ENCODE data around the gene CHN1. TPM values are rescaled to one million over a fixed set of nuclear protein-coding genes. Genes with fewer than 3 reads are reported as not detected.

CHN1 gene
- total RNA-seq, 2 experiments from 2014 or later, result 3.8 to 6.2 TPM

DNA sequence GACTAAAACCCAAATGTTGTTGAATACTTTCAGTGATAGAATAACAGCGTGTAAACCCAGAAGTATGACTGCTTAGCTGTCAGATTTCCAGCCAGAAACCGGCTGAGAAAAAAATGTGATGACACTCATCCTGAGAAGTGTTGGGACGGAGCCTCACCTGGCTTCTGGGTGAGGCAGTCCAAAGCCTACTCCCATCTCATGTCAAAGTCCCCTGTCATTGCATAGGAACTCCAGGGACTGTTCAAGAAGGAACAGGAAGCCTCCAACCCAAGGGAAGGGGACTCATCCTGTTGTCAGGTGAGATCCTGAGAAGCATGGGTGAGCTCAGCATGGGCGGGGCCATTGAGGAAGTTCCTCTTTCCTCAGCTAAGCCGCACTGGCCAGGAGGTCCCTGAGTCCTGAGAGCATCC is 229.6 kb downstream of the CHN1 start:
- ChIA-PET CTCF (interaction anchor here (0.6 to 5.7 kb wide), 10 partner anchors 11 to 223 kb away, joined by 3 to 58 read pairs (median 5); partner anchors contain the start of gene CHRNA1), POLR2A (no interaction called here)
- DNase-seq, result no peak
- Mint-ChIP-seq H3K4me1 (ENCODE audit: low read depth) (peaks cover 40% of the 10 kb centered on the region), H3K27ac (no peak overlapping the region), H3K4me3 (no peak overlapping the region), H3K36me3 (no peaks in the 10 kb centered on the region), H3K27me3 (no peaks in the 10 kb centered on the region), H3K9me3 (no peaks in the 10 kb centered on the region)
- intact Hi-C loops (cut with micrococcal nuclease), result loop anchor here (5.0 kb wide), 2 partner anchors 62 to 127 kb away; no protein-coding TSS in a partner anchor

DNA sequence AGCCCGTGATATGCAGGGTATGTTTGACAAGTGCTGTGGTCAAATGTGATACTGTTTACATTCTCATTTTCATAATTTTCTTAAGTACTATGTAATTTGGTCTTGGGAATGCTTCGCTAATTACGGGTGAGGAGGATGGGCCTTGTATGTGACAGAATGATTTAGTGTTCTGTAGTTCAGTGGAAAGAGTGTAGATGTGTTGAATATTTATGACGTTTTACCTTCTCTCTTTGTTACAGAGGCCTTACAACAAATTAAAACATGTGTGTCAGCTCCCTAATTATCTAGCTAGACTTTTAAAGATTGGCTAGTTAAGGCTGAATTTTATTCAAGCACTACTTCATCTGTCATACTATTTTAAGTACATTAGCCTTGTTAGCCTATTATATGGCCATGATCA is 230.3 kb downstream of the CHN1 start:
- POLR2A ChIA-PET, result no interaction called here
- CTCF ChIA-PET, result interaction anchor here (0.6 to 5.7 kb wide), 12 partner anchors 10 to 231 kb away, joined by 3 to 58 read pairs (median 4); partner anchors contain the start of genes CHN1 and CHRNA1
- no peaks in the 10 kb centered on the region for H3K27me3 Mint-ChIP-seq
- H3K9me3 Mint-ChIP-seq, result no peaks in the 10 kb centered on the region
- H3K4me1 Mint-ChIP-seq (ENCODE audit: low read depth), result peaks cover 34% of the 10 kb centered on the region
- no peak overlapping the region for H3K4me3 Mint-ChIP-seq
- H3K27ac Mint-ChIP-seq, result no peak overlapping the region
- no peak for DNase-seq
- no peaks in the 10 kb centered on the region for H3K36me3 Mint-ChIP-seq
- intact Hi-C loops (cut with micrococcal nuclease), result loop anchor here (5.0 kb wide), 3 partner anchors 62 to 127 kb away; no protein-coding TSS in a partner anchor

DNA sequence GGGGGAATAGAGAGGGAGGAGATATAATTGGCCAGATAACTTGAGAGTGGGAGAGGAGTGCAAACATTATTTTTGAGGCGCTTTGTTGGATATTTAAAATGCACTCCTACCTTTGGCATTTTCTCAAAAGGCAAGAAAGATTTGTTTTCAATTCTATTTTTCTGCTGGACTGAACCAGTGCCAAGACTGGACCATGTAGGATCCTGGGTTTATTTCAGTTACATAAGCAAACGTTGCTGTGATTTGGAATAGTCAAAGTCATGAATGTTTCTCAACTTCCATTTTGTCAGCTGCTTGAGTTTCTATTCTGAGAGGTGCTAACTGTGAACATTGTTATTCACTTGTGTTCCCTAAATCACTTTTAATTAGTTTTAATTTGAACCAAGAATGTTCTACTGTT is 232.0 kb downstream of the CHN1 start:
- H3K4me1 Mint-ChIP-seq (ENCODE audit: low read depth), result peaks cover 20% of the 10 kb centered on the region
- CTCF ChIA-PET, result interaction anchor here (1.4 to 5.7 kb wide), 7 partner anchors 19 to 217 kb away, joined by 3 to 58 read pairs (median 33); no protein-coding TSS in a partner anchor
- no peaks in the 10 kb centered on the region for H3K36me3 Mint-ChIP-seq
- DNase-seq, result no peak
- intact Hi-C loops (cut with micrococcal nuclease), result loop anchor here (5.0 kb wide), 1 partner anchor 71 kb away; no protein-coding TSS in a partner anchor
- POLR2A ChIA-PET, result no interaction called here
- no peak overlapping the region for H3K4me3 Mint-ChIP-seq
- H3K27me3 Mint-ChIP-seq, result no peaks in the 10 kb centered on the region
- H3K27ac Mint-ChIP-seq, result no peak overlapping the region
- no peaks in the 10 kb centered on the region for H3K9me3 Mint-ChIP-seq

DNA sequence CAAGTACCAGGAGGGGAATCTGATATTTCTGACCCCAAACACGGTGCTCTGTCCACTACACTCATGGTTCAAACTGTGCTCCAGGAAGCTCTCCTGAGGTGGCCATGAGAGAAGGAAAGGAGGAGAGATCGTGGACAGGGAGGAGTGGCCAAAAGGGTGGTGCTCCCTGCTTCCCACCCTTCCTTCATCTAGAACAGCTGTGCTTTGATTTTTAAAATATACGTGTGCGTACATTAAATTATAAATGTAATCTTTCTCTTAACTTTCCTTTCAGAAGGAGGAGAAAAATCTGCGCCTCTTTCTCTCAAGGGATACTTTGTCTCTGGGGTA is 232.7 kb downstream of the CHN1 start:
- no peaks in the 10 kb centered on the region for H3K36me3 Mint-ChIP-seq
- H3K4me1 Mint-ChIP-seq (ENCODE audit: low read depth), result peaks cover 12% of the 10 kb centered on the region
- intact Hi-C loops (cut with micrococcal nuclease), result loop anchor here (5.0 kb wide), 1 partner anchor 70 kb away; no protein-coding TSS in a partner anchor
- no peak overlapping the region for H3K27ac Mint-ChIP-seq
- no peak overlapping the region for H3K4me3 Mint-ChIP-seq
- no peak for DNase-seq
- ChIA-PET POLR2A (no interaction called here), CTCF (interaction anchor here (0.5 to 5.7 kb wide), 22 partner anchors 15 to 510 kb away, joined by 3 to 58 read pairs (median 6); partner anchors contain the start of gene CHN1)
- no peaks in the 10 kb centered on the region for H3K9me3 Mint-ChIP-seq
- H3K27me3 Mint-ChIP-seq, result no peaks in the 10 kb centered on the region

DNA sequence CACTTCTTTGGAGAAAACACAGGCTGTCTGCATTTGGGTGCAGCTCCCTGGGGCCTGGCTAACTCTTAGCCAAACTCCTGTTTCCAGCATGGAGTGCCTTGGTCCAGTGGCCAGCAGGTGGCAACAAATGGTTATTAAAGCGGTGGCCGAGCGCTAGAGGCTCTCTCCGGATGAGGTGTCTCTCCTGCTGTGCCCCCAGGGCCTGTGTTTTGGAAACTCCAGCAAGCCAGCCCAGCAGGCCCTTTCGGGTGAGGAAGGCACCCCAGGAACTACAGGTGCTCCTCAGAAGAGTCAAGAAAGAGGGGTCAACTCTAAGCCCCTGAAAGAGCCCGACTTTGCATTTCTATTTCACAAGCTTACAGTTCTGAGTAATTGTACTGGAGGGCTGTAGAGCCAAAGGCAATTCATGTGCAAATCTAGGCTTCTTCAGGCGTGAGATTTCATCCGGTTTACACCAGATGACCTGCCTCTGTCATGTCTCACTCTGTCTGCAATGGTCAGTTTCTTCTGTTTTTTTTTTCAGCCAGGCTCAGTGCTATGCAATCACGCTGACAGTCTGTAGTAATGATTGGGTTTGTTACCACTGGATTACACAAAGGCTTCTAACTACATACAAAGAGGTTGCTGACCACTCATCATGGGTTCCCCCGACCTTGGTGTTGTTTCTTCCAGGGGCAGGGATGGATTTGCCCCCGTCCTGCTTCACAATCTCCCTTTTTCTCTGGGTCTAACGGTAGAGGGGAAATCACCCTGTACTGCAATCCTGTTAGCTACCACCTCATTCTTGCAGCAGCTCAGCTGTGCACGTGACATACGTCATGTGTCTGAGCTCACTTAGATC is 233.3 kb downstream of the CHN1 start:
- peak; percentile 72 for DNase-seq
- Mint-ChIP-seq H3K4me3 (no peak overlapping the region), H3K4me1 (ENCODE audit: low read depth) (peaks cover 9% of the 10 kb centered on the region), H3K9me3 (no peaks in the 10 kb centered on the region), H3K27me3 (no peaks in the 10 kb centered on the region), H3K27ac (no peak overlapping the region), H3K36me3 (no peaks in the 10 kb centered on the region)
- ChIA-PET CTCF (interaction anchor here (0.5 to 5.7 kb wide), 41 partner anchors 7 to 511 kb away, joined by 3 to 58 read pairs (median 5); partner anchors contain the start of gene CHN1), POLR2A (interaction anchor here (0.8 kb wide), 1 partner anchor 23 kb away, joined by 3 read pairs; no protein-coding TSS in a partner anchor)
- intact Hi-C loops (cut with micrococcal nuclease), result loop anchor here (1.0 to 5.0 kb wide), 3 partner anchors 70 to 218 kb away; no protein-coding TSS in a partner anchor

DNA sequence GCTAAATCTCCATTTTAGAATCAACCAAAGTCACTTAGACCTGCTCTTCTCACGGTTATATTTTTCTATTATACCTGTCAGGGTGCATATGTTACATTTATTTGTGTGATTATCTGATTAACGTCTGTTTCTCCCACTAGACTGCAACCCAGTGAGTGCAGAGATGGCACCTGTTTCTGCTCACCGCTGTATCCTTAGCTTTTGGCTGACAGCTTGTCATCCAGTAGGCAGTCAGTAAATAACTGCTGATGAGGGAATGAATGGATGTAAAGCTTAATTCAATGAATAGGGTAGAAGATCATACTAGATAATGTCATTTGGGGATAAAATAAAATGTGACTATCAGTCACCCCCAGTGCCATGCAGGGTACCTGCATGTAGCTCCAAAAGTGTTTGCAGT is 234.0 kb downstream of the CHN1 start:
- no peak overlapping the region for H3K27ac Mint-ChIP-seq

DNA sequence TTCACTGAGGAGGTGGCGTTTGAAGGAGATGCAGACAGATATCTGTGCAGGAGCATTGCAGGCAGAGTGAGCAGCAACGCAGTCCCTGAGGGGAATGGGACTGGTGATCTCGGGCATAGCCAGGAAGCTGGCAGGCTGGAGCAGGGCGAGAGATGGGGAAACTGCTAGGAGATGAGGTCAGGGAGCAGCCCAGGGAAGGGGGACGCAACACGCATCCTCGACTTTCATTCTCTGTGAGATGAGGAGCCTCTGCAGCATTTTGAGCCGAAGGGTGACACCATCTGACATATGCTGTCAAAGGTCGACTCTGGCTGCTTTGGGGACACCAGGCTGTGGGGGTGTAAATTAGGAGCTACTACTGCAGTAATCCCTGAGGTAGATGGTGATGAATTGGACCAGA is 236.6 kb downstream of the CHN1 start:
- CTCF ChIA-PET, result interaction anchor here (0.6 kb wide), 1 partner anchor 133 kb away, joined by 4 read pairs; no protein-coding TSS in a partner anchor
- Mint-ChIP-seq H3K27ac (no peak overlapping the region), H3K4me1 (ENCODE audit: low read depth) (no peaks in the 10 kb centered on the region), H3K27me3 (no peaks in the 10 kb centered on the region), H3K9me3 (no peaks in the 10 kb centered on the region), H3K4me3 (no peak overlapping the region), H3K36me3 (no peaks in the 10 kb centered on the region)
- no peak for DNase-seq
- intact Hi-C loops (cut with micrococcal nuclease), result no loop called here
- POLR2A ChIA-PET, result no interaction called here

More for the DNA sequence above, 234.0 kb downstream of the CHN1 start:
- ChIA-PET POLR2A (interaction anchor here (0.8 kb wide), 1 partner anchor 24 kb away, joined by 3 read pairs; no protein-coding TSS in a partner anchor), CTCF (interaction anchor here (0.7 to 5.7 kb wide), 36 partner anchors 8 to 511 kb away, joined by 3 to 58 read pairs (median 6); partner anchors contain the start of gene CHN1)
- intact Hi-C loops (cut with micrococcal nuclease), result loop anchor here (1.0 to 5.0 kb wide), 3 partner anchors 69 to 219 kb away; no protein-coding TSS in a partner anchor
- no peak overlapping the region for H3K4me3 Mint-ChIP-seq
- H3K9me3 Mint-ChIP-seq, result no peaks in the 10 kb centered on the region
- no peak for DNase-seq
- no peaks in the 10 kb centered on the region for H3K27me3 Mint-ChIP-seq
- H3K4me1 Mint-ChIP-seq (ENCODE audit: low read depth), result peaks cover 4% of the 10 kb centered on the region
- no peaks in the 10 kb centered on the region for H3K36me3 Mint-ChIP-seq

DNA sequence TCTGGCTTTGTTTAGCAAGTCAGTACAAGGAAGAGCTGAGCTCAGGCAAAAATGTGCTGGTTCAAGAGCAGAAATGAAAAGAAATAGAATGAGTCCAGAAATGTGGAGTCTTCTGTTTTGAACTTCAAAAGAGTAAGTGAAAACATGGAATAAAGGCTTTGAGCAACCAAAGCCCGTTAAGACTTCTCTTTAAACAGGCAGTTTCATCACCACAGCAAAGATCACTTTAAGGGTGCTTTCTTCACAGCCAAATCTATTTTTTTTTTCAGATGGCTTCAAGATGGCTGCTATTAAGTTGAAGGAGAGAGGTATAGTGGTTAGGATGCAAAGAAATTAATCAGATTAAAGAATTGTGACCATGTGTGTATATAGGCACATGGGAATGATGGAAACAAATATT is 238.9 kb downstream of the CHN1 start:
- Mint-ChIP-seq H3K27ac (no peak overlapping the region), H3K4me3 (no peak overlapping the region), H3K27me3 (no peaks in the 10 kb centered on the region), H3K4me1 (ENCODE audit: low read depth) (peaks cover 2% of the 10 kb centered on the region), H3K9me3 (no peaks in the 10 kb centered on the region), H3K36me3 (no peaks in the 10 kb centered on the region)
- intact Hi-C loops (cut with micrococcal nuclease), result no loop called here
- DNase-seq, result no peak
- CTCF ChIA-PET, result interaction anchor here (2.5 kb wide), 1 partner anchor 17 kb away, joined by 12 read pairs; no protein-coding TSS in a partner anchor
- POLR2A ChIA-PET, result no interaction called here

DNA sequence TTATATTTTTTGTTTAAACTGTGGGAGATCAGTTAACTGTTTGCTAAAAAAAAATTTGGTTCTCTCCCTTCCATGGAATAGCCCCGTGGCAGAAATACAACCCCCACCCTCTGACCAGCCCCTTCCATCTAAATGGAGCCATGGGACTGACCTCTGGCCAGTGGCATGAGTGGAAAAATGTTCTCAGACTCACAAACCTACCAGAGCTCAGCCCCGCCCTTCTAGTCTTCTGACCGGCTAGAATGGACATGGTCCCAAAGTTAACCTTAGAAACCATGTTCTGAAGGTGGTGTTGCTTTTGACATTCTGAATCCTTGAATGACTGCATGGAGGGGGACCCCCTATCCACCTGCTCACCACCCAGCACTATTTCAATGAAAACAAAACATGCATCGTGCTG is 239.6 kb downstream of the CHN1 start:
- DNase-seq, result no peak
- CTCF ChIA-PET, result interaction anchor here (2.2 to 2.5 kb wide), 2 partner anchors 10 to 16 kb away, joined by 6 to 12 read pairs; no protein-coding TSS in a partner anchor
- Mint-ChIP-seq H3K4me3 (no peak overlapping the region), H3K27ac (no peak overlapping the region), H3K4me1 (ENCODE audit: low read depth) (peaks cover 2% of the 10 kb centered on the region), H3K27me3 (no peaks in the 10 kb centered on the region), H3K9me3 (no peaks in the 10 kb centered on the region), H3K36me3 (no peaks in the 10 kb centered on the region)
- intact Hi-C loops (cut with micrococcal nuclease), result no loop called here
- POLR2A ChIA-PET, result no interaction called here

DNA sequence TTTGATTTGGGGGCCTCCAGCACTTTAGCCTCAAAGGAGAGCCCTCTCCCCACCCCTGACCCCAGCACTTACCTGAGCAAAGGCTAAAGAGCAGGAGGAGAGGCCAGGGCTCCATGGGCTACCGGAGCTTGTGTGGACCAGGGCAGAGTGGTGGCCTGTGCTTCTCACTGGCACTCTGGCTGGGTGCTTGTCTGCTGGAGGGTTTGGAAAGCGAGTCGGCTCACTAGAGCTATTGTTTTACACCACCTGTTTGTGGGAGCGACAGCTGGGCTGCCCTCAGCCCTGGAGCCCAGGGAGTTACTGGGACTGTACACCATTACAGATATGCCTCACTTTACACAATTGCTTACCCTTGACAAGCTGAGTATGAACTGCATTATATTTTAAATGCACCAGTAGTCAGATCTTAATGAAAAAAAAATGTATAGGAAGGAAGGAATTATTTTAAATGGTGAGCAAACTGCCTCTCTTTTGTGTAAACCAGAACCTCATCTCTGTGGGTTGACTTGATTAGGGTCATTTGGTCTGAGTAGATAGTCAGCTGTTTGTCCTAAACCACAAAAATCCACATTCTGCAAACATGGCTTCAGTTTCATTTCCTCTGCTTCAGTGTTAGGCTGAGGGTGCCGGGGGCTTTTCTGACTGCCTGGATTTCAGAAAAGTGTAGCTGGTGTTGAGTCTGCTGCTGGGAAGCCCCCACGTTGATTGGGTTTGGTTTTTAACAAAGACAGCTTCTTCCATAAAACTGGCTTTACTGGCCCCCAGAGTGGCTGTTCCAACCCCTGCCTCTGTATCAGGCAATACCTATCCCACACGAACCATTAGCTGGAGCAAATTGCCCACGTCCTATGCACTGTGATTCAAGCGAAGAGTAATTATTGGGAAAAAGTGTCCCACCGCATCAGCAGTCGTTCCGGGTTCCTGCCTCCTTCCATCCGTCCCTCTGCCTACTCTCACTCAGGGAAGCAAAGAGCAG is 240.6 kb downstream of the CHN1 start, which contains the start of gene CHRNA1:
Gene CHRNA1, minus strand, starts transcription at position 193 of the 976 bp plus-strand sequence. Its CDS starts 78 bp downstream, at position 115.
- no peak within 1 kb of the TSS for H3K27ac Mint-ChIP-seq
- ChIA-PET CTCF (interaction anchor here (0.6 to 2.5 kb wide), 6 partner anchors 11 to 282 kb away, joined by 3 to 12 read pairs (median 4); no protein-coding TSS in a partner anchor), POLR2A (no interaction called here)
- H3K4me3 Mint-ChIP-seq, result no peak within 1 kb of the TSS
- peaks cover 5% of the 10 kb centered on the region for H3K27me3 Mint-ChIP-seq
- intact Hi-C loops (cut with micrococcal nuclease), result no loop called here
- DNase-seq, result no peak
- no peaks in the 10 kb centered on the region for H3K9me3 Mint-ChIP-seq
- H3K4me1 Mint-ChIP-seq (ENCODE audit: low read depth), result peaks cover 2% of the 10 kb centered on the region
- no peaks in the 10 kb centered on the region for H3K36me3 Mint-ChIP-seq

DNA sequence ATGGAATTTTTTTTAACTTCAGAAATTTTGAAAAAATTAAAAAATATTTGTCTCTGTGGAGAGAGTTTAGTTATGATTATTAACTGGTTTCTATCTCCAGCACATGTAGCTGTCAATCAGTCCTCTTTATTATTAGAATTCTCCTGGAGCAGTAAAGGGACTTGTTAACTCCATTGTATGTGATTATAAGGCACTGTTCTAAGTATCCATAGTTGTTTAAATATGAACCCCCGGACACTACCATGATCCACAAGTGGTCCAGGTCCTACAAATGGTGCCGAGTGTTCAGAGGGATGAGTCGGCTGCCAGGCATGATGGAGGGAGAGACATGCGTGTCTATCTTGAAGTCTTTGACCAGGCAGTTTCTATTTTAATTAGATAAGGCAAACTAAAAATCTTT is 241.4 kb downstream of the CHN1 start:
- no peak for DNase-seq
- Mint-ChIP-seq H3K27ac (no peak overlapping the region), H3K36me3 (no peaks in the 10 kb centered on the region), H3K27me3 (peaks cover 5% of the 10 kb centered on the region), H3K4me1 (ENCODE audit: low read depth) (peaks cover 2% of the 10 kb centered on the region), H3K9me3 (no peaks in the 10 kb centered on the region), H3K4me3 (no peak overlapping the region)
- intact Hi-C loops (cut with micrococcal nuclease), result no loop called here
- CTCF ChIA-PET, result interaction anchor here (0.6 to 2.5 kb wide), 6 partner anchors 12 to 282 kb away, joined by 3 to 12 read pairs (median 4); no protein-coding TSS in a partner anchor
- POLR2A ChIA-PET, result no interaction called here
